ENCODE data around the gene IRS2. TPM values are rescaled to one million over a fixed set of nuclear protein-coding genes. Genes with fewer than 3 reads are reported as not detected.

IRS2 gene
- total and polyA plus RNA-seq, 2 donors (not counting 3 experiments of a cell fraction or from before 2014, with no cell fraction given), result 1.6 to 4.4 TPM

DNA sequence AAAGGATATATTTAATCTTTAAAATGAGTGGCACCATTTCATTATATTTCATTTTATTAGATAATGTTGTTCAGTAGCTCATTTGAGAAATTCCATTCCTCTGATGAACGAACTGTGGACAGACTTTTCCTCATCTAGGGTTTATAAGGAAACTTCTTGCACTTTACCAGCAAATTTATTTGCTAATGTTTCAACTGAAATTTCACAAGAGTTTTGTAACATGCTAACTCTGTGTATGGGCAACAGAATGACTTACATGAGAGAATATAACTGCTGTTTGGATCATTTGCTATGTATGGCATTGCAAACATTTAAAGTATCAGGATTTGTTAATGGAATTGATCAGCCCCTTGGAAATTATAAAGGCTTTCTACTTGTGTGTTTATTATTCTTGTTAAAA, 3.7 kb upstream of the IRS2 start:
- Histone ChIP-seq H3K9me3 (replicated peaks; ENCODE audit: control insufficient read depth, insufficient read depth, low read length) (no peaks in the 10 kb centered on the region), H3K9me1 (replicated peaks; ENCODE audit: control insufficient read depth, extremely low read depth, insufficient read depth, low read length) (no peaks in the 10 kb centered on the region), H3K4me2 (ENCODE audit: insufficient read depth, low read length) (no peak overlapping the region), H3K27me3 (ENCODE audit: control insufficient read depth in 2 of 2, insufficient read depth in 2 of 2, low read length in 2 of 2) (peaks cover 31 to 73% of the 10 kb centered on the region in 2 experiments), H4K20me1 (replicated peaks; ENCODE audit: control insufficient read depth, extremely low read depth, insufficient read depth, low read length) (no peaks in the 10 kb centered on the region), H3K9ac (replicated peaks; ENCODE audit: extremely low read depth, insufficient read depth, low read length) (no peak overlapping the region), H3K27ac (ENCODE audit: insufficient read depth, low read depth, low read length) (no peak overlapping the region), H2AFZ (ENCODE audit: low read depth, low read length) (no peak overlapping the region), H3K4me3 (replicated peaks in 1 of 3; ENCODE audit: insufficient read depth in 1 of 3, low read depth in 1 of 3, low read length in 3 of 3) (no peak overlapping the region), H3K4me1 (ENCODE audit: control insufficient read depth, extremely low read depth, insufficient read depth, low read length) (peaks cover under 1% of the 10 kb centered on the region), H3K36me3 (ENCODE audit: control insufficient read depth in 2 of 2, extremely low read depth in 1 of 2, insufficient read depth in 2 of 2, low read length in 2 of 2) (no peaks in the 10 kb centered on the region), H3K79me2 (ENCODE audit: control insufficient read depth, insufficient read depth, low read length) (no peaks in the 10 kb centered on the region)
- no TSS peak for BruUV-seq (replicated peaks)
- intact Hi-C loops (cut with micrococcal nuclease) (no loop called here), dilution Hi-C loops (cut with MboI; ENCODE audit: extremely low pct_ligation_motif_present, low sequenced_read_pairs) (no loop called here)
- FAIRE-seq (no peak), DNase-seq (ENCODE audit: low read depth, low spot score) (no peak)
- CTCF ChIA-PET, result interaction anchor here (1.0 to 2.1 kb wide), 5 partner anchors 14 to 875 kb away, joined by 3 to 11 read pairs (median 3); no protein-coding TSS in a partner anchor
- no peak for TF ChIP-seq FOS (IDR thresholded peaks at IDR 0.05; ENCODE audit: borderline replicate concordance, insufficient read depth, low read length)
- no peak for TF ChIP-seq GATA2 (IDR thresholded peaks at IDR 0.05; ENCODE audit: insufficient read depth, insufficient read length, low read depth, low read length)
- no peak for TF ChIP-seq MYC (IDR thresholded peaks at IDR 0.05; ENCODE audit: low read depth, low read length)
- TF ChIP-seq POLR2A (IDR thresholded peaks at IDR 0.05; ENCODE audit: low read depth, low read length), result no peak
- TF ChIP-seq, protein P1, sequence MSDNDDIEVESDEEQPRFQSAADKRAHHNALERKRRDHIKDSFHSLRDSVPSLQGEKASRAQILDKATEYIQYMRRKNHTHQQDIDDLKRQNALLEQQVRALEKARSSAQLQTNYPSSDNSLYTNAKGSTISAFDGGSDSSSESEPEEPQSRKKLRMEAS (IDR thresholded peaks at IDR 0.05; ENCODE audit: insufficient read depth, insufficient read length), result no peak
- TF ChIP-seq, protein P2, sequence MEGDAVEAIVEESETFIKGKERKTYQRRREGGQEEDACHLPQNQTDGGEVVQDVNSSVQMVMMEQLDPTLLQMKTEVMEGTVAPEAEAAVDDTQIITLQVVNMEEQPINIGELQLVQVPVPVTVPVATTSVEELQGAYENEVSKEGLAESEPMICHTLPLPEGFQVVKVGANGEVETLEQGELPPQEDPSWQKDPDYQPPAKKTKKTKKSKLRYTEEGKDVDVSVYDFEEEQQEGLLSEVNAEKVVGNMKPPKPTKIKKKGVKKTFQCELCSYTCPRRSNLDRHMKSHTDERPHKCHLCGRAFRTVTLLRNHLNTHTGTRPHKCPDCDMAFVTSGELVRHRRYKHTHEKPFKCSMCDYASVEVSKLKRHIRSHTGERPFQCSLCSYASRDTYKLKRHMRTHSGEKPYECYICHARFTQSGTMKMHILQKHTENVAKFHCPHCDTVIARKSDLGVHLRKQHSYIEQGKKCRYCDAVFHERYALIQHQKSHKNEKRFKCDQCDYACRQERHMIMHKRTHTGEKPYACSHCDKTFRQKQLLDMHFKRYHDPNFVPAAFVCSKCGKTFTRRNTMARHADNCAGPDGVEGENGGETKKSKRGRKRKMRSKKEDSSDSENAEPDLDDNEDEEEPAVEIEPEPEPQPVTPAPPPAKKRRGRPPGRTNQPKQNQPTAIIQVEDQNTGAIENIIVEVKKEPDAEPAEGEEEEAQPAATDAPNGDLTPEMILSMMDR (IDR thresholded peaks at IDR 0.05; ENCODE audit: extremely low read depth in 1 of 2, insufficient read depth in 1 of 2, low read depth in 1 of 2, low read length in 2 of 2), result no peak
- no peak for TF ChIP-seq EZH2 (IDR thresholded peaks at IDR 0.05; ENCODE audit: borderline replicate concordance, low read depth, low read length, severe bottlenecking)
- TF ChIP-seq JUN (IDR thresholded peaks at IDR 0.05; ENCODE audit: borderline replicate concordance, insufficient read depth, insufficient read length, low read depth), result no peak
- no peak for TF ChIP-seq POLR2AphosphoS5 (IDR thresholded peaks at IDR 0.05; ENCODE audit: insufficient read depth, low read depth, low read length)
- POLR2A ChIA-PET, result no interaction called here
